GM18508 (cell line): ENCODE results near the gene L3MBTL4.
"Not testable (repeated sequence)": the region's sequence is repeated elsewhere in the genome, so short reads cannot be mapped to it uniquely, and the experiment has no call there.

Experiments
- ATAC-seq: cut with Tn5 transposase; IDR thresholded peaks from one replicate; pipeline ENCODE4 v1.9.1; 2021; ENCODE audit warnings: moderate number of reproducible peaks; ENCODE audit not compliant: insufficient read depth, unreplicated experiment

Gene L3MBTL4

GRCh38 chr18:6323319-6323889 lies 91.3 kb downstream of the L3MBTL4 start:
- no peak for ATAC-seq

- ATAC-seq, result no peak
Observed at GRCh38 chr18:6315517-6316331, 99.0 kb downstream of the L3MBTL4 start.

- ATAC-seq, result no peak
Observed at GRCh38 chr18:6313415-6313814, 101.3 kb downstream of the L3MBTL4 start.

DNA sequence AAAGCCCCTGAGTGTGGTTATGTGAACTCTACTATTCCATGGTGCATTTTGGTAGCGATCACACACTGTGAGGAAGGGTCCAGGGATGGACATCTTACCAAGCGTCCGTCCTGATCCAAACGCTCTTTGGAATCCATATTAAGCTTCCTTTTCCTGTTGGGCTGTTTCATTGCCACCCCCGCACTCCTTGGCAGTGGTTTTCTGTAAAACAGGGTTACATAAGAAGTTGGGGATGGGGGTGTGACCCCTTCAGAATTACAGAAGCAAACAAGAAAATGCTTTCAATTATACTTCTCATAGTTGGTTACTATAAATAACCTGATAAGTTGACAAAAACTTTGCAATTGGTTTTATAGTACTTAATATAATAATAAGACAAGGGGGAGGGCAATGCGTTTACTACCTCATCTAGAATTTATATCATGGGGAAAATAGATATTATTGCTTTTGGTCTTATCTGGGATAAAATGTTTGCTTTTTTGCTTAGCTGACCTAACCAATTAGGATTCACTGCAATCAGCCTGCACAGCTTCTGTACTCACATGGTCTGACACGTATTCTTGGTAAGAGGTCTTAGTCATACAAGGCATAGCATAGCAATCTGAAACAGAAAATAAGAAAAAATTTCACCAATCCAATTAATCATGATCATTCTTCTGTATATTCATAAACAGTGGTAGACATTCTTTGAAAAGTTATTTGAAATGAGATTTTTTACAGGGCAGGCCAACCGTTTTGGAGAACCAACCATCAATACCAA lies 103.1 kb downstream of the L3MBTL4 start:
- no peak for ATAC-seq

DNA sequence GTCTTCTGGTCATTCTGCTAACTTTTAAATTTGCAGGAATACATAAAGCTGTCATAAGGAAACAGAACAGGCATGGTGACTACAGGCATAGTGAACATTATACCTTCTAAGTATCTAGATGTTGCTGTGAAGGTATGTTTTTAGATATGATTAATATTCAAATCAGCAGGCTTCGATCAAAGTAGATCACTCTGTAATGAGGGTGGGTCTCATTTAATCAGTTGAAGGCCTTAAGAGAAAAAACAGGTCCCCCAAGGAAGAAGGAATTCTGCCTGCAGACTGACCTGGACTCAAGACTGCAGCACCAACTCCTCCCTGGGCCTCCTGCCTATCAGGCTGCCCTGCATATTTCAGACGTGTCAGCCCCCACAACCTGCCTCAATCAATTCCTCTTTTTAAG lies 104.0 kb downstream of the L3MBTL4 start:
- ATAC-seq, result no peak

DNA sequence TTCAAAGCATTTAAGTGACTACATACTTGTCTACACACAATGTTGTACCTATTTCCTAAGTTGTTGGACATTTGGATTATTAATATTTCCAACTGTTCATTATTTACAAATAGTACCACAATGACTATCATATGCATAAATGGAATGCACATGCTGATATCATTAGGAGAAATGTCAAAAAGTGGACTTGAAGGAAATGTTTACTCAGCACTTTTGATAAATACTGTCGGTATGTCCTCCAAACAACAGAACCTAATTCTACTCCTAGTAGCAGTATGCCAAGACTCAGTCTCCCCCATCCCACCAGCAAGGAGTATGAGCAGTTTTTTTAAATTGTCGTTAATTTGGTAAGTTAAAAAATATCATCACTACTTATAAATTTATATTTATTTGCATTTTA lies 116.8 kb downstream of the L3MBTL4 start:
- ATAC-seq, result no peak

DNA sequence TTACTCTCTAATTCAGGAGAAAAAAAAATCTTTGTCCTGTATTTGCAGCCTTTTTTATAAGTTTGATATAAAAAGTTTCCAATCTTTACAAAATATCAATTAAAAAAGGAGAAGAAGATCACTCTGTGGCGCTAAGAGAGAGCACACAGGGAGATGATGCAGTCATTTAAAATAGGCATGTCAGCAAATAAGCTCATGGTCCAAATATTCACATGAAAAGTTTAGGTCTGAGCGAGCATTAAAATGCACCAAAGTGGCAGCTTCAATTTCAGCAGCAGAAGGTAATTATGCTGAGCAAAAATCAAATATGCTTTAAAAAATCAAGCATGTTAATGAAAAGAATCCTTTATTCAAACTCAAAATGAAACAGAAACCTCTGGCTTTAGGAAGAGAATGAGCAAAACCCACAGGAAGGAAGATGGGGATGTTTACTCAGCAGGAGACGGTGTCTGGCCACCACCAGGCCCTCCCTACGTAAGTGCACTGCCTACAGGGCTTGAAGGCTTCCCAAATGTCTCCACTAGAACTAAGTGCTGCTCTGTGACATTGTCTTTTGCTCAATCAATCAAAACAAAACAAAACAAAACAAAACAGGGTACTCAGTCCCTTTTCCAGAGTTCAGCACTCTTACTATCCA lies 120.4 kb downstream of the L3MBTL4 start:
- ATAC-seq, result no peak

DNA sequence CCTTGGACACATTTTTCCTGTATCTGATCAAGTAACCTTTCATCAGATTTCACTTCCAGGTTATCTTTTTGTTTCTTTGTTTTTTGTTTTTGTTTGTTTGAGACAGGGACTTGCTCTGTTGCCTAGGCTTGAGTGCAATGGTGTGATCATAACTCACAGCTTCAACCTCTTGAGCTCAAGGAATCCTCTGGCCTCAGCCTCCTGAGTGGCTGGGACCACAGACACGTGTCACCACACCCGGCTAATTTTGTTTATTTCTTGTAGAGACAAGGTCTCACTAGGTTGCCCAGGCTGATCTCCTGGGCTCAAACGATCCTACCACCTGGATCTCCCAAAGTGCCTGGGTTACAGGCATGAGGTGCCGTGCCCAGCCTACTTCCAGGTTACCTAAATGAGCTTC lies 124.9 kb downstream of the L3MBTL4 start:
- no peak for ATAC-seq

DNA sequence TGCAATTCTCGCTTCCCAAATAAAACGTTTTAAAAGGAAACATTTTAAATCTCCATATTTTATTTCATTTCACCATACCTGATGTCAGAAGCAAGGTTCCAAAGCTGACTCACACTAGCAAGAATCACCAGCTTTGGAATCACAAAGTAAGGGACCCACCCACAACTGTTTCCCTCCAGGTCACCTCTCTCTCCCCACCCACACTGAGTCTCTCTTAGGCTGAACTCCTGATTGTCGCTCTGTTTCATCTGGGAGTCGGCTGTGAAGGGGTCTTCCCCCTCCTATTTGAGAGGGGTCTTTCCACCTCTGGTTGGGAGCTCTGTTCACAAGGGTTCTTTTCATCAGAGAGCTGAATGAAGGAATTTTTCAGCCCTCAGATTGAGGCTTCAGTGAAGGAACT lies 128.1 kb downstream of the L3MBTL4 start:
- no peak for ATAC-seq

GRCh38 chr18:6284761-6285160 lies 129.9 kb downstream of the L3MBTL4 start:
- no peak for ATAC-seq

GRCh38 chr18:6284300-6284699 lies 130.4 kb downstream of the L3MBTL4 start:
- no peak for ATAC-seq

DNA sequence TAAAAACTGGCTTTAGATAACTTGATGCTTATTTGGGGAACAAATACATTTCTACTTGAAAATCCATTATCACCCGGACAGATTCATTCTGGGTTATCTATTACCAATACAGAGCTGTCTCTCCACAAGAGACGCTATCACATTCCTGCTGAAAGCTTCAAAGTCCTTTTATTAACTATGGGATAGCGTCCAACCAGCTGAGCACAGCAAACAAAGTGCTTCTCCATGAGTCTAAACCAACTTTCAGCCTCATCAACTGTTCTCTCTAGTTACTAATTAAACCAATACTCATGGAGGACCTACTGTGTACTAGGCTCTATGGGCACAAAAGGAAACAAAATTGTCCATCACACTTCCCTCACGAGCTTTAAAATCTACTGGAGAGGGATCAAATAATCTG lies 132.8 kb downstream of the L3MBTL4 start:
- no peak for ATAC-seq

- no peak for ATAC-seq
Observed at GRCh38 chr18:6280211-6280743, 134.4 kb downstream of the L3MBTL4 start.

DNA sequence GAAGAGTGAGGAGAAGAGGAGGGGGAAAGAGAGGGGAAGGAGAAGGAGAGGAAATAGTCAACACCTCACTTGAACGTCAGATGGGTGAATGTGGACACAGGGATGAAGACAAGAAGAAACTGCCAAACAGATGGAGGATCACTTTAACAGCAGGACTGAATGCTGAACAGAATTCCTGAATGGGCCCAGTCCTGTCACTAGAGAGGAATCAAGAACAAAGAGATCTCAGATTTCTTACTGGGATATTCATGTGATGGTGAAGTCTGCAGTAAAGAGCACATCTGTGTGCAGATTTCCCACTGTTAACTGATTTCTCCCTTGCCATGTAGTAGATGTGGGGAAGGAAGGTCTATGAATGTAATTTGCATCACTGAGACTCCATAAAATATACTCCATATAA lies 135.4 kb downstream of the L3MBTL4 start:
- no peak for ATAC-seq

GRCh38 chr18:6273423-6273822 lies 141.3 kb downstream of the L3MBTL4 start:
- no peak for ATAC-seq

GRCh38 chr18:6272144-6272543 lies 142.6 kb downstream of the L3MBTL4 start:
- ATAC-seq, result not testable (repeated sequence)

GRCh38 chr18:6271585-6271984 lies 143.1 kb downstream of the L3MBTL4 start:
- no peak for ATAC-seq

DNA sequence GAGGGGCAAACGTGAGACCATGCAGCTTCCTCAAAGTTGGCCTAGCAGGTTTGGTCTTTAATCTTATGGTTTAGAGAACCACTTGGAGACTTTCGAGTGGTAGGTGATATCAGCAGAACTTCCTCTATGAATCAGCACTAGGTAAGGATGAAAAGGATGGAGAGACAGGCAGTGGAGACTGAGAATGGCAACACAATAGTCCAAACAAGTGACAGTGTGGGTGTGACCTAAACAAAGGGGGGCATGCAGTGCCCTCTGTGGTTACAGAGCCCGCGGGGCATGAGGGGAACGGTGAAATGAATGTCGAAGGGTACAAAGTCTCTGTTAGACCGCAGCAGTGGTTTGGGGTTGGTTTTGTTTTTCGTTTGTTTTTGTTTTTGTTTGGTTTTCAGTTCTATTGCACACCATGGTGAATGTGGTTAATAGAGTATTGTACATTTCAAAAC lies 143.9 kb downstream of the L3MBTL4 start:
- ATAC-seq, result peak; percentile 73

DNA sequence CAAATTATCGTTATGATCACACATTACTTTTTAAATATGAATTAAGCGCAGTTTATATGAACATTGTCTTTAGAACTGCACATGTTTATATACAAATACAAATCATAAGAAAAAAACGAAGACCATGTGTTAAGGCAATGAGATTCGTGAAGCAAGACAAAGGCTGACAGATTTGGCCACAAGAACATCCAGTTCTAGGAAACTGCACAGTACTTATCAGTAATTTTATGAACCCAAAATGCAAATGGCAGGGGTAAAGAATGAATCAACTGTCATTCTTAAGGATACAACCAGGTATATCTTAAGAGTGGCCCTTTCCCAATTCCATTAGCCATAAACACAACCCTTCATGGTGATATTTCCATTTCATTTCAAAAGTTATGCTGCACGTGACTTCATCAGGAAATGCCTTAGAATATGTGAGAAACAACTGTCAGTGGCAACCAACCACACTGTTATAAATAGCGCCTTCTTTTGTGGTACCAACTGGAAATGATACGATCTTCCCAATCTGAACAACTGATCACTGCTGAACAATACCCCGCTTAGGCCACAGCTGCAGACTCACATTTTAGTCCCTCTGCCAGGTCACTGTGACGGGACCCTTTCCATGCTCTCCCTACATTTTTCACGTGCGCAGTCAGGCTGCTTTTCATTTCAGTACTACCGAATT lies 144.9 kb downstream of the L3MBTL4 start:
- ATAC-seq, result no peak

DNA sequence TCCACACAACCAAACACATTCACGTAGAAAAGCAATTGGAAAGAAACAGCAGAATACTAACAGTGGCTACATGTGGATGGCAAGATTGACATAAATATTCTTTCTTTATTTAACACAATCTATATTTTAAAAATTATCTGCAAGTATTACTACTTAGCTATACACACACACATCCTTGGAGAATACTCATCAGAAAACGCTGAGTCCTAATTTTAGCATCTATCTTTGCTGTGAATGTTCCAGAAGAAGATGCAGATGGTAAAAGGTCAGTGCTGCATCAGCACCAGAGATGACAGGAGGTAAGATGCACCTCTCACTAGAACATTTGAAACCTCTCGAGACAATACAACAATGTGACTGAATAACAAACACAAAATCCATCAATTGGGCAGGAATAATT lies 148.5 kb downstream of the L3MBTL4 start:
- no peak for ATAC-seq
